Measurements from ENCODE around the gene TPTE.
"Not testable (repeated sequence)": the region's sequence is repeated elsewhere in the genome, so short reads cannot be mapped to it uniquely, and the experiment has no call there.

The TPTE gene

GRCh38 chr21:10617133-10617752, 95.9 kb downstream of the TPTE start:
- DNase-seq (ENCODE audit: low read depth) = not testable (repeated sequence)

GRCh38 chr21:10627316-10627863, 106.0 kb downstream of the TPTE start:
- no peak for DNase-seq (ENCODE audit: low read depth)

- not testable (repeated sequence) for DNase-seq (ENCODE audit: low read depth)
These were observed 107.9 kb downstream of the TPTE start for GRCh38 chr21:10629239-10629638.

GRCh38 chr21:10630829-10631228, 109.4 kb downstream of the TPTE start:
- DNase-seq (ENCODE audit: low read depth) = not testable (repeated sequence)

GRCh38 chr21:10631316-10631715, 109.9 kb downstream of the TPTE start:
- DNase-seq (ENCODE audit: low read depth) = not testable (repeated sequence)

GRCh38 chr21:10638144-10638543, 116.8 kb downstream of the TPTE start:
- DNase-seq (ENCODE audit: low read depth) = not testable (repeated sequence)

- DNase-seq (ENCODE audit: low read depth) = no peak
These were observed 117.7 kb downstream of the TPTE start for GRCh38 chr21:10639123-10639522.

GRCh38 chr21:10639746-10640145, 118.4 kb downstream of the TPTE start:
- DNase-seq (ENCODE audit: low read depth) = not testable (repeated sequence)

GRCh38 chr21:10640446-10640845, 119.1 kb downstream of the TPTE start:
- DNase-seq (ENCODE audit: low read depth) = no peak

- no peak for DNase-seq (ENCODE audit: low read depth)
These were observed 119.7 kb downstream of the TPTE start for GRCh38 chr21:10641107-10641506.

- DNase-seq (ENCODE audit: low read depth) = not testable (repeated sequence)
These were observed 124.3 kb downstream of the TPTE start for GRCh38 chr21:10645667-10646066.

- not testable (repeated sequence) for DNase-seq (ENCODE audit: low read depth)
These were observed 128.2 kb downstream of the TPTE start for GRCh38 chr21:10649350-10650149.

- DNase-seq (ENCODE audit: low read depth) = not testable (repeated sequence)
These were observed 128.9 kb downstream of the TPTE start for GRCh38 chr21:10650297-10650696.

Data from stimulated activated CD8-positive, alpha-beta memory T cell treated with anti-CD3 and anti-CD28 coated beads, Interleukin-12 subunit alpha, Interleukin-12 subunit beta, amount 100 ng/mL, for 4 hours (primary cell).